ENCODE measurements around the gene SRXN1. TPM values are rescaled to one million over a fixed set of nuclear protein-coding genes. Genes with fewer than 3 reads are reported as not detected.

The SRXN1 gene
- total and polyA plus RNA-seq, 8 donors, result 6.4 to 40.1 (median 23.5) TPM

- peak in 1 of 2 donors; percentile 56 for DNase-seq
- intact Hi-C loops (cut with DNase I; ENCODE audit: low total_unique reads), result no loop called here
- TF ChIP-seq EP300 (IDR thresholded peaks at IDR 0.05), result no peak
- TF ChIP-seq POLR2AphosphoS5 (IDR thresholded peaks at IDR 0.05), result no peak
- TF ChIP-seq POLR2A (IDR thresholded peaks at IDR 0.05), result no peak
- TF ChIP-seq, protein P1, sequence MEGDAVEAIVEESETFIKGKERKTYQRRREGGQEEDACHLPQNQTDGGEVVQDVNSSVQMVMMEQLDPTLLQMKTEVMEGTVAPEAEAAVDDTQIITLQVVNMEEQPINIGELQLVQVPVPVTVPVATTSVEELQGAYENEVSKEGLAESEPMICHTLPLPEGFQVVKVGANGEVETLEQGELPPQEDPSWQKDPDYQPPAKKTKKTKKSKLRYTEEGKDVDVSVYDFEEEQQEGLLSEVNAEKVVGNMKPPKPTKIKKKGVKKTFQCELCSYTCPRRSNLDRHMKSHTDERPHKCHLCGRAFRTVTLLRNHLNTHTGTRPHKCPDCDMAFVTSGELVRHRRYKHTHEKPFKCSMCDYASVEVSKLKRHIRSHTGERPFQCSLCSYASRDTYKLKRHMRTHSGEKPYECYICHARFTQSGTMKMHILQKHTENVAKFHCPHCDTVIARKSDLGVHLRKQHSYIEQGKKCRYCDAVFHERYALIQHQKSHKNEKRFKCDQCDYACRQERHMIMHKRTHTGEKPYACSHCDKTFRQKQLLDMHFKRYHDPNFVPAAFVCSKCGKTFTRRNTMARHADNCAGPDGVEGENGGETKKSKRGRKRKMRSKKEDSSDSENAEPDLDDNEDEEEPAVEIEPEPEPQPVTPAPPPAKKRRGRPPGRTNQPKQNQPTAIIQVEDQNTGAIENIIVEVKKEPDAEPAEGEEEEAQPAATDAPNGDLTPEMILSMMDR (IDR thresholded peaks at IDR 0.05), result no peak
- WGBS, 5 donors, result 21 to 36% (median 29%) methylated on average over 13 of the region's 13 CpGs
- peaks cover 0 to 65% (median 17%) of the 10 kb centered on the region in 3 donors for H3K27me3 ChIP-seq
- no peak overlapping the region for H3K4me3 ChIP-seq
- H3K27ac ChIP-seq, result no peak overlapping the region
- H3K9me3 ChIP-seq, result peaks cover 0 to 5% (median 0%) of the 10 kb centered on the region in 4 donors
- H3K36me3 ChIP-seq, result no peaks in the 10 kb centered on the region
- no peaks in the 10 kb centered on the region for H3K4me1 ChIP-seq
Measured at GRCh38 chr20:688809-689212, 35.8 kb upstream of the SRXN1 start.

DNA sequence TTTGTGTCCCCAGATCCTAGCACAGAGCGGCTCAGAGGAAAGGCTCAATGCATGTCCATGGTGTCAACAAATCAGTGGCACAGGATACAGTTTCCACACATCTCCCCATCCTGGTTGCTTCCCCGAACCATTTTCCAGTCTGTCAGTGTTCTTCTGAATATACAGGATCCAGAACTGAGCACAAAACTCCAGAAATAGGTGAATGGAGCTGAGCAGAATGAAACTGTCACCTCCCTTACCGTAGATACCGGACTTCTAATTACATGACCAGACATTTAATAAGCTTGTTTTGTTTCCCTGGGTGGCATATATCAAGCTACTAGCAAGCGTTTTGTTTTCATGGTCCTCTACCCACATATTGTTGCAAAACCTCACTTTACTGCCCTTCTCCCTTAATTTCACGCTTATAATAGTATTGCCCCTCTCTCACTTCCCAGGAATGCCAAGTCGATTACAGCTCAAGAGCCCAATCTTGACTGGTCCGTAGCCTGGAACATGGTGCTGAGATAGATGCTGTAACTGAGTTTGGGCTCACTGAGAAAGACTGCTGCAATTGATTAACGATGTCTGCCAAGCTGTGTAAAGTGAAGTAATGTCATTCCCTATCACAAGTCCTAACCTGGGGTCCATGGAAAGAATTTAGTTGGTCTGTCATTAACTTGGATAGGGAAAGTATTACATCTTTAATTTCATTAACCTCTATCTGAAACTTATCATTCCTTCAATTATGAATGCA is 34.6 kb upstream of the SRXN1 start:
- no peak for DNase-seq
- no peak overlapping the region for H3K4me3 ChIP-seq
- peaks cover 0 to 77% (median 17%) of the 10 kb centered on the region in 3 donors for H3K27me3 ChIP-seq
- intact Hi-C loops (cut with DNase I; ENCODE audit: low total_unique reads), result no loop called here
- no peaks in the 10 kb centered on the region for H3K36me3 ChIP-seq
- peaks cover 0 to 5% (median 0%) of the 10 kb centered on the region in 4 donors for H3K9me3 ChIP-seq
- TF ChIP-seq POLR2A (IDR thresholded peaks at IDR 0.05) (no peak), POLR2AphosphoS5 (IDR thresholded peaks at IDR 0.05) (no peak), EP300 (IDR thresholded peaks at IDR 0.05) (no peak)
- TF ChIP-seq, protein P1 (IDR thresholded peaks at IDR 0.05), result no peak
- no peak overlapping the region for H3K27ac ChIP-seq
- no peaks in the 10 kb centered on the region for H3K4me1 ChIP-seq
- 73 to 79% (median 77%) methylated on average over 9 of the region's 9 CpGs for WGBS, 5 donors

DNA sequence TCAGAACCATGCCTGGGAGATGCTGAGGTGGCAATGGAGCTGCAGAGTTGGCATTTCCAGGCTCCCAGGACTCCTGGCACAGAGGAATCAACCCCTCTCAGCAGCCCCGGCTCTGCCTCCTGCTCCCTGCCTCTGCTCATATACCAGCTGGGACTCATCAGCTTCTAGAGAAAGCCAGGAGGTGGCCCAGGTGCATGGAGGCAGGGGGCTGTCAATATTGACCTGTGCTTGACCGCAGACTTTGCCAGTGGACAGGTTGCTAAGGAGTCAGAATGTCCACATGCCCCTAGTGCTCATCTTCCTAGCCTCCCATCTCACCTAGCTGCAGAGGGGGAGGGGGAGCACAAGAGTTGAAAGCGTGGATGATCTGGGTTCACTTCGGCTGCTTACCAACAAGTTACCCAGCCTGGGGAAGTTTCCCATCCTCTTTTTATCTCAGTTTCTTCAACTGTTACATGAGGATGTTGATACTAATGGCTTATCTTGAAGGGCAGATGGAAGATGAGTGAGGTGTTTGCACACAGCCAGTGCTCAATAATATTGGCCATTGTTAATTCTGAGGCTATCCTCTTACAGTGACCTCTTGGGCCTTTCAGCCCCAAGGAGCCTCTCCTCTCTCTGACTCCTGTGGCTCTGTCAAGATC is 31.8 kb upstream of the SRXN1 start:
- no peaks in the 10 kb centered on the region for H3K4me1 ChIP-seq
- H3K27me3 ChIP-seq, result peaks cover 0 to 96% (median 21%) of the 10 kb centered on the region in 3 donors
- WGBS, 5 donors, result 49 to 60% (median 53%) methylated on average over 4 of the region's 4 CpGs
- H3K36me3 ChIP-seq, result no peaks in the 10 kb centered on the region
- no peak overlapping the region for H3K4me3 ChIP-seq
- H3K27ac ChIP-seq, result no peak overlapping the region
- intact Hi-C loops (cut with DNase I; ENCODE audit: low total_unique reads), result no loop called here
- no peaks in the 10 kb centered on the region for H3K9me3 ChIP-seq
- TF ChIP-seq POLR2A (IDR thresholded peaks at IDR 0.05) (no peak), POLR2AphosphoS5 (IDR thresholded peaks at IDR 0.05) (no peak), EP300 (IDR thresholded peaks at IDR 0.05) (no peak)
- TF ChIP-seq, protein P1 (IDR thresholded peaks at IDR 0.05), result no peak
- no peak for DNase-seq

DNA sequence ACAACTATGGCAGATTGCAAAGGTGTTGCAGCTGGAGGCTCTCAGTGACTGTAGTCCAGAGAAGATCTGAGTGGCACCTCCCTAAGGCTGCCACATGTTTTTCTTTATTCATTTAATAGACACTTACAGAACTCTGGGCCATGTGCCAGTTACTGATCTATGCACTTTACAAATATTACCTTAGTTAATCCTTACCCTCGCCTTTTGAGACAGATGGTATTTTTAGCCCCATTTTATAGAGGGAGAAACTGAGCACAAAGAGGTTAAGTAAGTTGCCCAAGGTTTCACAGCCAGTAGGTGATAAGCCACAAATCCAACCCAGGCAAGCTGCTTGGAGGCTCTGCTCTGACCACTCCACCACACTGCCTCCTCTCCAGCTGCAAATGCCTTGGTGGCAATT is 29.1 kb upstream of the SRXN1 start:
- H3K9me3 ChIP-seq, result no peaks in the 10 kb centered on the region
- no peak overlapping the region for H3K27ac ChIP-seq
- H3K36me3 ChIP-seq, result no peaks in the 10 kb centered on the region
- no peak for DNase-seq
- intact Hi-C loops (cut with DNase I; ENCODE audit: low total_unique reads), result no loop called here
- peaks cover 0 to under 1% (median 0%) of the 10 kb centered on the region in 4 donors for H3K4me1 ChIP-seq
- H3K27me3 ChIP-seq, result peaks cover 0 to 100% (median 22%) of the 10 kb centered on the region in 3 donors
- TF ChIP-seq EP300 (IDR thresholded peaks at IDR 0.05) (no peak), POLR2AphosphoS5 (IDR thresholded peaks at IDR 0.05) (no peak), POLR2A (IDR thresholded peaks at IDR 0.05) (no peak)
- TF ChIP-seq, protein P1 (IDR thresholded peaks at IDR 0.05), result no peak
- 27 to 45% (median 38%) methylated on average over 1 of the region's 1 CpG for WGBS, 5 donors
- no peak overlapping the region for H3K4me3 ChIP-seq
